OCI-LY7 (cell line): ENCODE data around the gene ANKRD13B. TPM values are rescaled to one million over a fixed set of nuclear protein-coding genes. Genes with fewer than 3 reads are reported as not detected.

Experiments
- BruUV-seq: library from RNA; stranded (reverse); fragments of 400-500 nt; replicated peaks from 2 replicates; lab custom pipeline; 2021; lab: Mats Ljungman, UMichigan
- CTCF ChIA-PET: fragments of 300-600 bp; sonication (Branson Sonifier 250); formaldehyde crosslinking; loops from one replicate; lab custom pipeline; 2022; ENCODE audit warnings: antibody characterized with exemption; ENCODE audit not compliant: unreplicated experiment; lab: Charles Lee
- POLR2A ChIA-PET: fragments of 300-600 bp; sonication (Branson Sonifier 250); formaldehyde crosslinking; loops from one replicate; lab custom pipeline; 2022; ENCODE audit warnings: antibody characterized with exemption; lab: Charles Lee
- DNase-seq: peaks from one replicate; pipeline ENCODE4 v3.0.0-alpha.2; 2015; ENCODE audit warnings: low spot score
- H2AFZ ChIP-seq: fragments of 200-600 bp; sonication (generic), shearing (Covaris generic); 2 replicates; pipeline ENCODE4 v1.6.1; 2014; ENCODE audit warnings: mild to moderate bottlenecking, antibody characterized with exemption, low read length, moderate library complexity
- H3K27ac ChIP-seq: fragments of 200-600 bp; sonication (generic); 2 replicates; pipeline ENCODE4 v1.5.1; 2014; ENCODE audit warnings: mixed run types, low read depth, mild to moderate bottlenecking, moderate library complexity, low read length, inconsistent platforms; ENCODE audit not compliant: poor library complexity, severe bottlenecking
- H3K36me3 ChIP-seq: fragments of 200-600 bp; sonication (generic); 2 replicates; pipeline ENCODE4 v1.6.1; 2014; ENCODE audit warnings: mild to moderate bottlenecking, antibody characterized with exemption, low read length, moderate library complexity, mixed read lengths; ENCODE audit not compliant: insufficient read depth
- H3K4me1 ChIP-seq: fragments of 200-600 bp; sonication (generic); 2 replicates; pipeline ENCODE4 v1.5.1; 2014; ENCODE audit warnings: mild to moderate bottlenecking, low read length; ENCODE audit not compliant: insufficient read depth, poor library complexity, severe bottlenecking
- H3K4me2 ChIP-seq: fragments of 200-600 bp; sonication (generic); 2 replicates; pipeline ENCODE4 v1.6.1; 2014; ENCODE audit warnings: mild to moderate bottlenecking, low read length
- H3K4me3 ChIP-seq: fragments of 200-600 bp; sonication (generic); 2 replicates; pipeline ENCODE4 v1.5.1; 2014; ENCODE audit warnings: mild to moderate bottlenecking, low read depth, low read length; ENCODE audit not compliant: poor library complexity, severe bottlenecking
- H3K79me2 ChIP-seq: fragments of 200-600 bp; sonication (generic); 2 replicates; pipeline ENCODE4 v1.6.1; 2016; ENCODE audit warnings: low read depth, mild to moderate bottlenecking, low read length, moderate library complexity, mixed read lengths; ENCODE audit not compliant: insufficient read depth
- H3K9me2 ChIP-seq: fragments of 200-600 bp; sonication (generic); 2 replicates; pipeline ENCODE4 v1.6.1; 2016; ENCODE audit warnings: mild to moderate bottlenecking, low read length, mixed read lengths; ENCODE audit not compliant: insufficient read depth
- H3K9me3 ChIP-seq: fragments of 200-600 bp; sonication (generic); 2 replicates; pipeline ENCODE4 v1.6.1; 2014; ENCODE audit warnings: mild to moderate bottlenecking, mixed run types, low read length, mixed read lengths
- H4K20me1 ChIP-seq: fragments of 200-600 bp; sonication (generic); 2 replicates; pipeline ENCODE4 v1.6.1; 2014; ENCODE audit warnings: mild to moderate bottlenecking, antibody characterized with exemption, low read length, moderate library complexity, mixed read lengths; ENCODE audit not compliant: insufficient read depth
- EZH2phosphoT487 ChIP-seq: fragments of 200-600 bp; sonication (generic); IDR thresholded peaks from 2 replicates; pipeline ENCODE4 v1.6.1; 2018; ENCODE audit warnings: low read depth, borderline replicate concordance, mild to moderate bottlenecking, mixed run types, antibody characterized with exemption, low read length, moderate library complexity, mixed read lengths
- intact Hi-C: fragments of 100-400 bp; cut with micrococcal nuclease; formaldehyde crosslinking; loops from one replicate; pipeline ENCODE4 v1.10.0; 2022; ENCODE audit not compliant: unreplicated experiment
- total RNA-seq, 2 experiments: library from RNA; depleted of rRNA in 1 of 2; stranded (reverse); fragments of >200 nt in 1 of 2; shearing (Covaris generic) in 1 of 2; gene quantifications; 2 replicates each; pipeline ENCODE4 v1.2.3, GENCODE V29; 2014 to 2022
- TF ChIP-seq, protein P1 (sequence below): fragments of 200-600 bp; sonication (generic); conservative IDR thresholded peaks from 2 replicates; pipeline ENCODE4 v1.5.1; 2014; ENCODE audit warnings: mild to moderate bottlenecking, antibody characterized with exemption, low read length, moderate library complexity, mixed read lengths

Gene ANKRD13B
- total RNA-seq, 2 experiments from 2014 or later: 22.8 to 30.5 TPM

DNA sequence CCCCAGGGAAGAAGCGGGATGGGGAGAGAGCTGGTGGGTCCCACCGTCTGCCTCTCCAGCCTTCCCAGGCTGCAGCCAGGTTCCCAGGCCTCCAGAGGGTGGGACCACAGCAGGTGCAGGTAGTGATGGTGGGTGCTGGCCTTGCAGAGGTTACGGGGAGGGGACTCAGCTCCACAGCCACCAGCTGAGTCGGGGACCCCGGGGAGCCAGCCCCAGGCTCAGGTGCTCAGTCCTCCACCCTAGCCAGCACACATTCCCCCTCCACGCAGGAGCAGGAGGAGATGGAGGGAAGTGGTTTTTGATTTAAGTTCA, 19.4 kb upstream of the ANKRD13B start:
- no peak overlapping the region for H3K4me2 ChIP-seq
- H3K4me3 ChIP-seq: no peak overlapping the region
- intact Hi-C loops: no loop called here
- TF ChIP-seq, protein P1, sequence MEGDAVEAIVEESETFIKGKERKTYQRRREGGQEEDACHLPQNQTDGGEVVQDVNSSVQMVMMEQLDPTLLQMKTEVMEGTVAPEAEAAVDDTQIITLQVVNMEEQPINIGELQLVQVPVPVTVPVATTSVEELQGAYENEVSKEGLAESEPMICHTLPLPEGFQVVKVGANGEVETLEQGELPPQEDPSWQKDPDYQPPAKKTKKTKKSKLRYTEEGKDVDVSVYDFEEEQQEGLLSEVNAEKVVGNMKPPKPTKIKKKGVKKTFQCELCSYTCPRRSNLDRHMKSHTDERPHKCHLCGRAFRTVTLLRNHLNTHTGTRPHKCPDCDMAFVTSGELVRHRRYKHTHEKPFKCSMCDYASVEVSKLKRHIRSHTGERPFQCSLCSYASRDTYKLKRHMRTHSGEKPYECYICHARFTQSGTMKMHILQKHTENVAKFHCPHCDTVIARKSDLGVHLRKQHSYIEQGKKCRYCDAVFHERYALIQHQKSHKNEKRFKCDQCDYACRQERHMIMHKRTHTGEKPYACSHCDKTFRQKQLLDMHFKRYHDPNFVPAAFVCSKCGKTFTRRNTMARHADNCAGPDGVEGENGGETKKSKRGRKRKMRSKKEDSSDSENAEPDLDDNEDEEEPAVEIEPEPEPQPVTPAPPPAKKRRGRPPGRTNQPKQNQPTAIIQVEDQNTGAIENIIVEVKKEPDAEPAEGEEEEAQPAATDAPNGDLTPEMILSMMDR: no peak
- no peak for TF ChIP-seq EZH2phosphoT487
- no peak overlapping the region for H2AFZ ChIP-seq
- H3K27ac ChIP-seq: no peak overlapping the region
- peaks cover 52% of the 10 kb centered on the region for H3K36me3 ChIP-seq
- BruUV-seq: TSS peak; percentile 85
- no peaks in the 10 kb centered on the region for H3K9me3 ChIP-seq
- ChIA-PET CTCF (no interaction called here), POLR2A (no interaction called here)
- H3K9me2 ChIP-seq: no peaks in the 10 kb centered on the region
- H3K79me2 ChIP-seq: no peaks in the 10 kb centered on the region
- no peak for DNase-seq
- no peaks in the 10 kb centered on the region for H4K20me1 ChIP-seq
- peaks cover 13% of the 10 kb centered on the region for H3K4me1 ChIP-seq

DNA sequence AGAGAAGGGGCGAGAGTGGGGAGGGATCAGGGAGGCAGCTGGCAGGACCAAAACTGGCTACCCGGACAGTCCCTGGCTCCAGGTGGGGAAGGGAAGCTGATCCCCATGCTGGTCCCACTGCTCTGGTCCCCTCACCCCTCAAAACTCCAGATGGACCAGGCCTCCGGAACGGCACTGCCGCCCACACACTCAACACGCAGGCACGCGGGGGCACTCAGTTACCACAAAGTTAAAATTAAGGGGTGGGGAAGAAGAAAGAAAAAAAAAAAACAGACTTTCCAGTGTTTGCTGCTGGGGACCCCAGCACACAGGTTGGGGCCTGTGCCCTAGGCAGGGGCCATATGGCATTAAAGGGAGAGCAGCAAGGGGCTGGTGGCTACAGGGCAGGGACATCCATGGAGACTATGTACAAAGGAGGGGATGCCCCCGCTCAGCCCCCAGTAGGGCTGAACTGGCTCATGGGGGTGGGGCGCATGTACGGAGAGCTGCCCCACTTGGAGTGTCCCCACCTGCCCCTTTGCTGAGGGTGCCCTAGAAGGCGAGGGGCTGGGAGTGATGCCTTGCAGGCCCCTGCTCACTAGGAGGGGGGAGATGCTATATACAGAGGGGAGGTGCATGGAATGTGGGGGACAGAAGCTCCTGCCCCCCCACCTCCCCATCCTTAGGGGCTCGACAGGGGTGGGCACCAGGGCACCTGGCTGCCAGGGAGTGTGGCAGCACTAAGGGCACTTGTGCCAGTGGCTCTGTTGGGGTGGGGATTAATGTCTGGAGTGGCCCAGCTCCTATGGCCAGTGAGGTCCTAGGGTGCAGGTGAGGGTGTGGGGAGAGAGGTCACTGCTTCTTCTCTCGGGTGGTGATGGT, 18.8 kb upstream of the ANKRD13B start:
- Histone ChIP-seq H3K4me2 (no peak overlapping the region), H3K79me2 (no peaks in the 10 kb centered on the region), H2AFZ (no peak overlapping the region), H3K4me1 (peaks cover 9% of the 10 kb centered on the region), H4K20me1 (no peaks in the 10 kb centered on the region), H3K36me3 (peaks cover 57% of the 10 kb centered on the region), H3K9me2 (no peaks in the 10 kb centered on the region), H3K9me3 (no peaks in the 10 kb centered on the region), H3K27ac (no peak overlapping the region), H3K4me3 (no peak overlapping the region)
- intact Hi-C loops: no loop called here
- POLR2A ChIA-PET: no interaction called here
- DNase-seq: no peak
- TF ChIP-seq EZH2phosphoT487: no peak
- TF ChIP-seq, protein P1: no peak
- CTCF ChIA-PET: no interaction called here
- no TSS peak for BruUV-seq

DNA sequence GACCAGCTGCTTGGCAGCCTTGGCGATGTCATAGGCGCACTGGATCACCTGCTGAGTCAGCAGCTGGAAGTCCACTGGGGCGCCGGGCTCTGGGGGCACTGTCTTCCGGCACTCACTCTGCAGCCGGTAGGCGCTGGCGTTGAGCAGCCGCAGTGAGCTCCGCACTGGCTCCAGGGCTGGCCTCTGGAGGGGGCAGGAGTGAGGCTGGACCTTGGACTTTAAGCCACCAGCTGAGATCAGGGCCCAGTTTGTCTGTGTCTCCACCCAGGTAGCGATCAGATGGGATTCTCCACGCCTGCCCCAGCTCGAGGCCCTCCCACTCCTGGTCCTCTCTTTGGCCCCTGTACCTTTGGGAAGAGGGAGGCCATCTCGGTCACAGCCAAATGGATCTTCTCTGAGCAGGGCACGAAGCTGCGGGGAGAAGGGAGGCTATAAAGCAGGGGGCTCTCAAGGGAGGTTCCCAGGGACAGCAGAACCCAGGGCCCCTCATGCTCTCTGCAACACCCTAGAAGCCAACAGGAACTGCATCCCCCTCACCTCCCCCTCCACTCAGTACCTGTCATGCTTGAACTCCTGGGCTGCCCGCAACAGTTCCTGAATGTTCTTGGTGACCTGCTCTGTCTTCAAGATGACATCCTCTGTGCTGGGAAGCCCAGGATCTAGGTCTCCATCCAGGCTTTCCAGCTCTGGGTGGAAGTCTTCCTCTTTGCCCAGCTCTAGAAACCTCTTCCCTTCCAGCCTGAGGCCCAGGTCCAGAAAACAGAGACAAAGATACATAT, 18.0 kb upstream of the ANKRD13B start:
- Histone ChIP-seq H3K9me3 (no peaks in the 10 kb centered on the region), H2AFZ (no peak overlapping the region), H3K9me2 (no peaks in the 10 kb centered on the region), H3K36me3 (peaks cover 63% of the 10 kb centered on the region), H4K20me1 (no peaks in the 10 kb centered on the region), H3K4me2 (no peak overlapping the region), H3K4me3 (no peak overlapping the region), H3K27ac (no peak overlapping the region), H3K4me1 (peaks cover 6% of the 10 kb centered on the region), H3K79me2 (no peaks in the 10 kb centered on the region)
- POLR2A ChIA-PET: no interaction called here
- TF ChIP-seq, protein P1: no peak
- no peak for TF ChIP-seq EZH2phosphoT487
- CTCF ChIA-PET: no interaction called here
- BruUV-seq: no TSS peak
- no peak for DNase-seq
- intact Hi-C loops: no loop called here
